CD4-positive, alpha-beta T cell treated with Interleukin-15 for 1 hour (primary cell): ENCODE data around the gene IMPG1.
"Not testable (repeated sequence)": the region's sequence is repeated elsewhere in the genome, so short reads cannot be mapped to it uniquely, and the experiment has no call there.

Source experiments
- DNase-seq: peaks from one replicate; pipeline ENCODE4 v3.0.0-alpha.2; 2020

Gene IMPG1

DNA sequence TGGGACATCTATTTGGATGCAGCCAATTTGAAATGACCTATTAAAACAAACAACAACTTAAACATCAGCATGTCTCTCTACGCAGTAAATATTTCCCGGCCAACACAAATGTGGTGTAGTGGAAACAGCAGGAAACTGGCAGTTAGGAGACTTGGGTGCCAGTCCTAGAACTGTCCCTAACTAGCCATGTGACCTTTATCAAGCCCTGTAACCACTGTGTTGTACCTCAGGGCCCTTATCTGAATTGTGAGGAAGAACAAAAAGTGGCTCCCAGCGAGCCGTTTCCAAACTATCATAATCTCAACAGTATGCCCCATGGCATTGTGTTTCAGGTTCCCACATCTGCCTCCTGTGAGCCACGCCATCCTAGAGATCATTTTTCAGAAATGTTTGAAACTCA is 124.5 kb downstream of the IMPG1 start:
- DNase-seq, result no peak

DNA sequence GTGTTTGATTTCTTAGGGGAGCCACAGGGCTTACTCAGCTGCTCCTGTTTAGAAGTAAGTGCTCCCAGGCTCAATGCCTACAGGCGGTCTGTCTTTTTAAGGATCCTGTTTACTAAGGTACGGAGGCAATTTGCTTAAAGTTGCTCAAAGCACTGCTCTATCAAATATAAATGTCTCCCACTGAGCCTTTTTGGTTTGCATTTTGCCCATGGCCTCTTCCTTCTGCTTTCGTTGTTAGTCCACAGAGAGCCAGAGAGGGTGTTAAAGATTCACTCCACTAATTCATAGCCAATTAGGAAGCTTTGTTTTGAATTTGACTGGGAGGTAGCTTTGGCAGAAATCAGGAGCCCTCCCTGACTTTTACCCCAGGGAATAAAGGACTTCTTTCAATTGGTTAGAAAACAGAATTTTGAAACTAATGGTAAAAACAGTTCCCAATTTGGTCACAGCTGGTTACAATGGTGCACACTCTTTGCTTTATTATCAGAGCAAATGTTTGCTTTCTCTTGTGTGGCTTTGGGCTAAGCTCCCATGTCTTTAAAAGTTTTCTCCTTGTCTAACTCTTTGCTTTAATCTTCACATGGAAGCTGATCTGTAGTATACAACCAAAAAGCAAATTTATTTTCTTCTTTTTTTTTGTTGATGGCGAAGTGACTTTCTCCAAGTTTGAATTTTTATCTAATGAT is 126.2 kb downstream of the IMPG1 start:
- DNase-seq, result no peak

GRCh38 chr6:75943381-75943780 is 129.1 kb downstream of the IMPG1 start:
- no peak for DNase-seq

DNA sequence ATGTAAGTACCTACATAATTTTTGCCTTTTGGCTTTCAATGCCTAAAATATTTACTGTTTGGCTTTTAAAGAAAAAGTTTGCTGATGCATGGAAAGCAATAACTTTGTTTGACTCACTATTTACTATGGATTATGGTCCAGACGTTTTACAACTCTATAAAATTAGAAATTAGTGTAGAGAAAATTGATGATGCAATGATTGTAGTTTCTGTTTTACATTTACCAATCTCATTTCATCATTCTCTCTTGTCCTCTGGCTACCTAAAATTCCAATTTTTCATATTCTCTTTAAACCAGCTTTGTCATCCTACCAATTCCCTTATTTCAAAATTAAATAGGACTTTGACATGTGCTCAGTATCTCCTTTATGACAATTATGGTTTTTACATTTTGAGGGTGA is 131.0 kb downstream of the IMPG1 start:
- no peak for DNase-seq

DNA sequence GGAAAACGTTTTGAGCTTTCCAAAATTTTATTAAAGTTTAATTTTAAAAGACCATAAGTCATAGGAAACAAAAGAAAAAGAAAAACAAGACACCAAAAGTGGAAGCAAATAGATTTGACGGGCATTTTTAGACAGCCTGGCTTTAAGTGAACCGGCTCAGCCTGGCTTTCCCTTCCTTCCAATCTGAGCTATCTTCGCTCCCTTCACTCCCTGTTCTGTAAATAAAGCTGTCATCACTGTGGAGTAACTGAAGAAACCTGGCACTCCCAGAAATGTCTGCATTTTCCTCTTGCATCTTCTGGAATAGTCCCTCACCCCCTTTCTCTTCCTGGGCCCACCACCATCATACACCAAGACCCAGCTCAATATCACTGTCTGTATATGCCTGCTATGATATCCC is 131.9 kb downstream of the IMPG1 start:
- DNase-seq, result no peak

DNA sequence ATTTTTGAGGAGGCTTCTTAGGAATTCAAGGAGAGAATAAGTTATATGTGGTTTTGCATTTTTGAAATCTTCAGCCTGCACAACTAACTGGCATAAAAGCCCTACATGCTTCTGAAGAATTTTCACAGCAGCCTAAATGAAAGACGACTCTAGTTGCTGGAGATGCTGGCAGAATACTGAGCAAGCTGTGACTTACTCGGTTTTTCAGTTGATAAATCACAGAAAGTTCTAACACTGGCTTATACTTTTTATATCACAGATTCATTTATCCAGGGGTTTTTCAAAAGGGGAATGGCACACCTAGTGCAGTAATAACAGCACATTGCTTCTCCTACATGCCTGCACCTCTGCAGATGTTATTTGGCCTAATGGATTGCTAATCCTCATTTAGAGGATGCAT is 134.6 kb downstream of the IMPG1 start:
- DNase-seq, result no peak

DNA sequence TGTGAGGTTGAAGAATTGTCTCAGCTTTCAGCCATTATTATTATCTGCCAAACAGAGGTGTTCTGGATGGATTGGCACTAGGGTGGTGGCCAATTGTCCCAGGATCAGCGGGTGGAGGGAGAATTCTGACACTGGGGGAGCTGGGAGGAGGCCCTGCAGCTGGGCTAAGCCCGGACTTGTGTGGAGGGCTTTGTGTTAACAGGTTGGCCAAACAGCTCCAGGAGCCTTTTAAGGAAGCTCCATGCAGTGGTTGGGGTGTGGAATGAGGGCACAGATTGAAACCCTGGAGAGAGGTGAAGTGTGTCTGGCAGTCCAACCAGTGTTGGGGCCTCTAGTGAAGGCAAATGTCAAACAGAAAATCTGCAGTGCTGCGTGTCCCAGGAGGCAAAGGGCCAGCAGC is 135.8 kb downstream of the IMPG1 start:
- DNase-seq, result no peak

DNA sequence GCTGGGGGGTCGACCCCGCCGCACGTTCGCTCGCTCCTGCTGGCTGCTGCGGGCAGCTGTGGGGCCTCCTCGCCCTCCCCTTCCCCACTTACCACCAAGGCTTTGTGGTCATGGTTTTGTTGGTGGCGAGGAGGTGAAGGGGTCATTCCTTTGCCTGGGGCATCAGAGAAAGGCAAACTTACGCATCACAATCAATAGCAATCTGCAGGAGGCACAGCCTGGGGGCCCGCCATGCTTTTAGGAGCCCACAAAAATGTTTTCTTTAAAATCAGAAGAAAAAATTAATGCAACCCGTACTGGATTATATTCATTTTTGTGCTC is 137.0 kb downstream of the IMPG1 start:
- no peak for DNase-seq

- DNase-seq, result no peak
Measured at GRCh38 chr6:75934643-75935472, 137.6 kb downstream of the IMPG1 start.

- DNase-seq, result no peak
Measured at GRCh38 chr6:75933387-75933975, 139.0 kb downstream of the IMPG1 start.

- DNase-seq, result no peak
Measured at GRCh38 chr6:75932067-75932466, 140.4 kb downstream of the IMPG1 start.

DNA sequence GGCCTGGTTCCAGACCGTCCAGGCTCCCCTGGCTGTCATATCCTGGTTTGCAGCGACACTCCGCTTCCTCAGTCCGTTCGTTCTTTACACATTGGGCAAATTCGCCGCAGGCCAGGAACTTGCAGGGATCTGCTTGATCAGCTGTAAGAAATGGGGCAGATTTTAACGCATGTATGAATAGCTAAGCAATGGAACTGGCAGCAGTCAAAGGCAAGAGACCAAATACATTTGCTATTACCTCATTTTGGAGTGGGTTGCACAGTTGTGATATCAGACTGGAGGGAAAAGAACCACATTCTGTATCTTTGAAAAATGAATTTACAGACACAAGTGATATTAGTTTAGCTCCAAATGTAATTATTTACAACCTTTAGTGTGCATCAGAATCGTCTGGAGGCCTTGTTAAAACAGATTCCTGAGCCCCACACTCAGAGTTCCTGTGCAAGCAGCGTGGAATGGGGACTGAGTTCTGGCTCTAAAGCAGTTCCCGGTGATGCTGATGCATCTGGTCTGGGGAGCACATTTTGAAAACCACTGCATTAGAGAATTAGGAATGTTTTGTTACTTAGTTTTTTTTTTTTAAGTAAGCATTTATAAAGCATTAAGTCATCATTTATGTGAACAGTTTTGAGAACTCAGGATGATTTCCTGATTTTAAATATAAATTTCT is 141.3 kb downstream of the IMPG1 start:
- DNase-seq, result no peak

DNA sequence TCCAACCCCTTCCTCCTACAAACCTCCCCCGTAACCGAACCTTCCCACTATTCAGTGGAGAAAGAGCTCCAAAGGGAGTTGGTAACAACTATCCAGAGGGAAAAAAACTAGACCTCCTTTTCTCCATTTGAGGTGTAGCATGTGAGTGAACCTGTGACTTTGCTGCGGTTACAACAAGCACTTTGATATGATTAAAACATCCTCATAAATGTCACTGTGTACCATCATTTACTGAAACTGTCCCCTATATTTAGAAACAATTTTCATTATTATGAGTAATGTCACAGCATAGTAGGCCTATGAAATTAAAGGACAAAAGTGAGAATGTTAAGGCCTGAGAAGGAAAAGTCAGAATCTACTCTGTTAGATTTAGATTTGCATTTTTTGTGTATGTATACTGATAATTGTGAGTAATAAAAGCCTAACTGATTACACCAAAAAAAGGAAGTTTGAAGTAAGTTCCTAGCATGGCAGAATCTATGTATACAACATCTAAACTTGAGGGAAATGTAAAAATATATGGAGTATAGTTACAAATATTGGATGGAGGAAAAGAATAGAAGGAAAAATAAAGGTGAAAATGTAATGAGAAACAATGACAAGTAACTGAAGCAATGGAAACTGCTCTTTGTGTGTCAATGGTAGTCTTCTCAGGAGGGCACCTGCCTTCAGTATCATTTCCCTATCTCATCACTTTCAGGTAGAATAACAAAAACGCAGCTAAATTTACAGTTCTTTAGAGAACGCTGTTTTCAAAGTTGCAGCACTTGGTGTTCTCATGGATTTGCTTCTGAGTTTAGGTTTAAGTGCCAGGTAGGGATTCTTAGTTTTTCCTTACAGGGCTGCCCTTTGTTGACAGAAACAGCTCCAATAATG is 145.9 kb downstream of the IMPG1 start:
- no peak for DNase-seq

DNA sequence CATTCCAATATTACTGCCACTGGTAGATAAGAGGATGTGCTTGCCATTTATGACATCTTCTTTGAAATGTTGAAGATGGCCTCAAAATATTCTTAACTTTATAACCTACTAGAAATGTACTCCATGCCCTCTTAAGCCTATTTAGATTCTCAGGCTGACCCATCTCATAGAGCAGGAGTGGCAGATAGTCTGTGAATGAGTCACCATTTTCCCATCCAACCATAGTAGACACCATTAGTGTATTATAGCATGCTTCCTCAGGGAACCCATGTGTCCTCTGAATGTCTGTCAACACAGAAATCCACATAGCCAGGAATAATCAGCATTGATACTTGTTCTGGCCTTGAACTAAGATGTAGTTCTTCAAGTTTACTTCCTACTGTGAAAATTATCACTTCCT is 150.2 kb downstream of the IMPG1 start:
- DNase-seq, result no peak

DNA sequence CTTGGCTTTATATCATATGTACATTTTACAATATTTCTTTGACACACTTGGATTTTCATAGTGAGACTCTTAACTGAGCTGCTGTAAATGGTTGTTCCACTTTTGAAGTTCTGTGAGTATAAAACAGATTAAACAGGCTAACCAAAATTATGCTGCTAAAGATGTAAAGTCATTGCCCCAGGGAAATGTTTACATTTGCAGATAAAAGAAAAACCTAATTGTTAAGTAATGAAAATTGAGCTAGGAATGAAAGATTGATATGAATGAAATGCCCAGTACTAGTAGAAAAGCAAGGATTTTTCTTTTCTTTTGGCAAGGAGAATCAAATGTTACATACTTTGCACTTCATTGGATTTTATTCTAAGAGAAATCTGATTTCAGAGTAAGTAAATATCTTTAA is 159.4 kb downstream of the IMPG1 start:
- DNase-seq, result no peak

DNA sequence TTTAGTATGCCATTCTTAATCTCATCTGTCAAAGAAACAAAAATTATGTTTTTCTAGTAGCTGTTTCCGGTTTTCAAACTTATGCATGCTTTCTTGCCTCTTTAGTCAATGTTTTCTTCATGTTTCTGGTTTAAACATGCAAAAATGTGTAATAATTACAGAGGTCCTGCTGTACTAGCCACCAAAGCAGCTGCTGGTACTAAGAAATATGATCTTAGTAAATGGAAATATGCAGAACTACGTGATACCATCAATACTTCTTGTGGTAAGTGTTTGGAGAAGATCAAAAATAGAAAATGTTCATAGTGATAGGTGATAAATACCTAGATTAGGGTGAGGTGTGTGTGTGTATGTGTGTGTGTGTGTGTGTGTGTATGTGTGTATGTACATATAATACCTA is 165.0 kb downstream of the IMPG1 start:
- DNase-seq, result no peak

- DNase-seq, result no peak
Measured at GRCh38 chr6:75906871-75907270, 165.6 kb downstream of the IMPG1 start.

DNA sequence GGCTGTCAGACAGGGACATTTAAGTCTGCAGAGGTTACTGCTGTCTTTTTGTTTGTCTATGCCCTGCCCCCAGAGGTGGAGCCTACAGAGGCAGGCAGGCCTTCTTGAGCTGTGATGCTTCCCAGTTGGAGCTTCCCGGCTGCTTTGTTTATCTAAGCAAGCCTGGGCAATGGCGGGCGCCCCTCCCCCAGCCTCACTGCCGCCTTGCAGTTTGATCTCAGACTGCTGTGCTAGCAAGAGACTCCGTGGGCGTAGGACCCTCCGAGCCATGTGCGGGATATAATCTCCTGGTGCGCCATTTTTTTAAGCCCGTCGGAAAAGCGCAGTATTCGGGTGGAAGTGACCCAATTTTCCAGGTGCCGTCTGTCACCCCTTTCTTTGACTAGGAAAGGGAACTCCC is 167.3 kb downstream of the IMPG1 start:
- not testable (repeated sequence) for DNase-seq

DNA sequence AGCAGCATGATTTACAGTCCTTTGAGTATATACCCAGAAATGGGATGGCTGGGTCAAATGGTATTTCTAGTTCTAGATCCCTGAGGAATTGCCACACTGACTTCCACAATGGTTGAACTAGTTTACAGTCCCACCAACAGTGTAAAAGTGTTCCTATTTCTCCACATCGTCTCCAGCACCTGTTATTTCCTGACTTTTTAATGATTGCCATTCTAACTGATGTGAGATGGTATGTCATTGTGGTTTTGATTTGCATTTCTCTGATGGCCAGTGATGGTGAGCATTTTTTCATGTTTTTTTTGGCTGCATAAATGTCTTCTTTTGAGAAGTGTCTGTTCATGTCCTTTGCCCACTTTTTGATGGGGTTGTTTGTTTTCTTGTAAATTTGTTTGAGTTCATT is 172.2 kb downstream of the IMPG1 start:
- not testable (repeated sequence) for DNase-seq

DNA sequence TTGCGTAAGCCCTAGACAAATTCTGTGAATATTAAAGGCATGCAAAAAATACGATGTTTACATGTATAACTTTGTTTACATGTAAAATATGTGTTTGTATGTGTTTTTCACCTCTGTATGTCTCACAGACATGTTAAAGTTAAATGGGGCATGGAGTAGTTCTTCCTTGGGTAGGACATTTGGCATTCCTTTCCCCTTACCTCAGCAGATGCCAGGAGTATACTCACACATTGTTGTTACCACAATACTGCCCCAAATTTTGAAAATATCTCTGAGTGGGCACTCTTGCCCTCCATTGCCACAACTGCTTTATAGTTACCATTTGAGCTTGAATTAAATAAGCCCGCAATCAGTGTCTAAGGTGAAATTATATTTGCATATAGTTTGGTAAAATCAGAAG is 175.9 kb downstream of the IMPG1 start:
- DNase-seq, result no peak

- no peak for DNase-seq
Measured at GRCh38 chr6:75893776-75894152, 178.7 kb downstream of the IMPG1 start.

- no peak for DNase-seq
Measured at GRCh38 chr6:75893058-75893775, 179.2 kb downstream of the IMPG1 start.
